ENCODE results near the gene GOLIM4.

The GOLIM4 gene

GRCh38 chr3:167978071-167978470, 117.7 kb downstream of the GOLIM4 start:
- DNase-seq: no peak

DNA sequence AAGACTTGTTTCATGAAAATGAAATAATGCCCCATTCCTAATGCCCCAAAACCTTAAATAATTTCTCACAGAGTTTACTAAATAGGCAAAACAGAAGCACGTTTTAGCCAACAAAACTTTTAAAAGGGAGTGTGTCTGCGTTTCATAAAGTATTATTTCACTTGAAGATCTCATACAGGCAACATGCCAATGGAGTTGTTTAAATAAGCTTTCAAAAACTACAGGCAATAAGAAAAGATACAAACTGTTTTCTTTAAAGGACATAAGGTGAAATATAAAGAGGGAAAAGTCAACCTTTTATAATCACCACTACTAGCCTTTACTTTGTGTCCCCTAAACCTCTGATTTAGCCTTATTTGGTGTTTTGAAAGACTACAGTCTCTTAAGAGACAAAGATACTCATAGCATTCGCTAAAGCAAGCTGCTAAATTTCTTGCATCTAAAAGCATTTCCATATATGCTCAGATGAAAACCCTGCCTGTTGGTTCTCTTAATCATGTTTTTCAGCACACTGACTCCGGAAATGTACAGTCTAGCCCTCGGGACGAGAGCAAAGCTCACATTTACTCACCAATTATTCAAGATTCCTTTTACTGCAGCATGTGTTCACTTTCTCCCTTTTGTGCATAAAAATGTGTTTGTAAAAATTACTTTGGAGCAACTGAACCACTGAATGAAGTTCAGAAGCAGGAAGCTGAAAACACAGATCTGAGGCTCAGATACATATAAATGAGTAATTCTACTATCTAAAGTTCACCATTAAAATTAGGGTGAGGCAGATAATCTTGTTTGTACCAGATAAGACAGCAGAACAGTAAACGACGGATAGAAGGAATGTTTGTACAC, 119.0 kb downstream of the GOLIM4 start:
- no peak for DNase-seq

GRCh38 chr3:167973901-167974300, 121.8 kb downstream of the GOLIM4 start:
- no peak for DNase-seq

DNA sequence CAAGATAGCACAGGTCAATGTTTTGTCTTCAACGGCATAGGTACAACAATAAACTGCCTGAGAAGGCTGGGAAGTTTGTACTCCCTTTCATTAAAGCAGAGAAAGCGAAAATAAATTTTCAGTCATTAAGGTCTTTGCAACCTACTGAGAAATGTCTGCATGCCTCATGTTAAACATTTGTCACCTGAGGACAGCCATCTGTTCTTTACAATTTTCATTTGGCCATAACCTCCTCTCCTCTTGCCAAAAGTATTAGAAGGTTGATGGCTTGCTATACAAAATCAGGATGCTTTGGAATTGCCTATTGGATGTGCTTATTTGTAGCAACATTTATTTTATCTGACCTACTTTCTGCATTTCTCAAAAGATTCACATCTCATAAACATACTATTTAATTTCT, 122.7 kb downstream of the GOLIM4 start:
- DNase-seq: no peak

GRCh38 chr3:167972502-167972901, 123.2 kb downstream of the GOLIM4 start:
- DNase-seq: no peak

DNA sequence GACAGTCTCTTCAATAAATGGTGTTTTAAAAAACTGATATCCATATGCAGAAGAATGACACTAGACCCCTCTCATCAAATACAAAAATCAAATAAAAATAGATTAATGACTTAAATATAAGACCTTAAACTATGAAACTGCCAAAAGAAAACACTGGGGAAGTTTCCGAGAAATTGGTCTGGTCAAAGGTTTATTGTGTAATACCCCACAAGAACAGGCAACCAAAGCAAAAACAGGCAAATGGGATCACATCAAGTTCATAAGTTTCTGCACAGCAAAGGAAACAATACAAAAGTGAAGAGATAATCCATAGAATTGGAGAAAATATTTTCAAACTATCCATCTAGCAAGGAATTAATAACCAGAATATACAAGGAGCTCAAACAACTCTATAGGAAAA, 126.2 kb downstream of the GOLIM4 start:
- DNase-seq: no peak

- DNase-seq: no peak
These were observed 128.3 kb downstream of the GOLIM4 start for GRCh38 chr3:167967257-167968036.

Measured in activated CD4-positive, alpha-beta T cell treated with anti-CD3 and anti-CD28 coated beads, Interleukin-2, amount 50 U/mL, for 4 hours (primary cell).